Panc1 (cell line): Measurements from ENCODE around the gene STAB2. TPM values are rescaled to one million over a fixed set of nuclear protein-coding genes. Genes with fewer than 3 reads are reported as not detected.

Experiments
- ATAC-seq: fragments of 200-7000 bp; cut with Tn5 transposase; 2 replicates; pipeline ENCODE4 v1.9.1; 2020; ENCODE audit warnings: mild to moderate bottlenecking, moderate library complexity
- BruUV-seq: library from RNA; stranded (reverse); fragments of 400-500 nt; replicated peaks from 2 replicates; lab custom pipeline; 2021; lab: Mats Ljungman, UMichigan
- CTCF ChIA-PET: fragments of 300-600 bp; sonication (Branson Sonifier 250); formaldehyde crosslinking; loops from one replicate; lab custom pipeline; 2022; ENCODE audit warnings: antibody characterized with exemption; lab: Charles Lee
- POLR2A ChIA-PET: fragments of 300-600 bp; sonication (Branson Sonifier 250); formaldehyde crosslinking; loops from one replicate; lab custom pipeline; 2022; ENCODE audit warnings: antibody characterized with exemption; lab: Charles Lee
- DNase-seq: peaks from one replicate; pipeline ENCODE4 v3.0.0-alpha.2; 2010; ENCODE audit warnings: low read depth, low spot score
- H3K27ac ChIP-seq: 2 replicates; pipeline ENCODE4 v1.5.1; 2011; ENCODE audit warnings: mild to moderate bottlenecking, low read length, inconsistent platforms
- H3K27me3 ChIP-seq: fragments of 200-500 bp; sonication (Bioruptor generic); 2 replicates; pipeline ENCODE4 v1.6.0; 2014; ENCODE audit warnings: low read length, inconsistent platforms; ENCODE audit not compliant: control insufficient read depth, insufficient read depth
- H3K36me3 ChIP-seq: fragments of 200-500 bp; sonication (Bioruptor generic); 2 replicates; pipeline ENCODE4 v1.5.1; 2014; ENCODE audit warnings: inconsistent platforms, mild to moderate bottlenecking, low read length, moderate library complexity; ENCODE audit not compliant: control insufficient read depth, insufficient read depth
- H3K4me1 ChIP-seq: 2 replicates; pipeline ENCODE4 v1.5.1; 2011; ENCODE audit warnings: inconsistent platforms, mild to moderate bottlenecking, low read length, moderate library complexity; ENCODE audit not compliant: control insufficient read depth, insufficient read depth
- H3K4me3 ChIP-seq, 2 experiments: 2 replicates each; pipeline ENCODE4 v1.5.1; 2011 to 2012; ENCODE audit warnings: low read depth in 2 of 2, low read length in 2 of 2, mild to moderate bottlenecking in 2 of 2, inconsistent platforms in 1 of 2, moderate library complexity in 1 of 2
- H3K9me3 ChIP-seq: fragments of 200-500 bp; sonication (Bioruptor generic); 2 replicates; pipeline ENCODE4 v1.5.1; 2014; ENCODE audit warnings: low read depth, mild to moderate bottlenecking, inconsistent platforms, low read length, moderate library complexity; ENCODE audit not compliant: control insufficient read depth, insufficient read depth
- POLR2AphosphoS5 ChIP-seq: IDR thresholded peaks from 2 replicates; pipeline ENCODE4 v1.6.1; 2012; ENCODE audit warnings: mild to moderate bottlenecking, low read depth, low read length, moderate library complexity
- SIN3A ChIP-seq: IDR thresholded peaks from 2 replicates; pipeline ENCODE4 v1.6.1; 2012; ENCODE audit warnings: low read depth, mild to moderate bottlenecking, low read length, moderate library complexity, borderline replicate concordance; ENCODE audit not compliant: insufficient read depth
- TCF7L2 ChIP-seq: IDR thresholded peaks from 2 replicates; pipeline ENCODE4 v1.6.1; 2011; ENCODE audit warnings: mild to moderate bottlenecking, low read depth, low read length, inconsistent platforms
- in situ Hi-C: cut with HindIII; loops from 2 replicates; pipeline ENCODE4 v1.10.0; 2016; ENCODE audit warnings: low sequenced_read_pairs, low pct_unique_long_range_greater_than_20kb
- intact Hi-C: fragments of 100-400 bp; cut with micrococcal nuclease; formaldehyde crosslinking; loops from one replicate; pipeline ENCODE4 v1.10.0; 2022; ENCODE audit not compliant: unreplicated experiment
- total RNA-seq: library from RNA; stranded (reverse); gene quantifications from one replicate; pipeline ENCODE4 v1.2.1, GENCODE V29; 2021; ENCODE audit not compliant: unreplicated experiment
- TF ChIP-seq, protein P1 (sequence below): fragments of 450-650 bp; IDR thresholded peaks from 2 replicates; pipeline ENCODE4 v1.5.1; 2017; ENCODE audit warnings: mild to moderate bottlenecking
- TF ChIP-seq, protein P2 (sequence below), 2 experiments: IDR thresholded peaks; 2 replicates each; pipeline ENCODE4 v1.6.1; 2011 to 2012; ENCODE audit warnings: low read depth in 2 of 2, control low read depth in 1 of 2, low read length in 1 of 2, mild to moderate bottlenecking in 1 of 2, moderate library complexity in 1 of 2; ENCODE audit not compliant: insufficient read depth in 1 of 2

STAB2 gene
- total RNA-seq, 1 experiment from 2014 or later = not detected

DNA sequence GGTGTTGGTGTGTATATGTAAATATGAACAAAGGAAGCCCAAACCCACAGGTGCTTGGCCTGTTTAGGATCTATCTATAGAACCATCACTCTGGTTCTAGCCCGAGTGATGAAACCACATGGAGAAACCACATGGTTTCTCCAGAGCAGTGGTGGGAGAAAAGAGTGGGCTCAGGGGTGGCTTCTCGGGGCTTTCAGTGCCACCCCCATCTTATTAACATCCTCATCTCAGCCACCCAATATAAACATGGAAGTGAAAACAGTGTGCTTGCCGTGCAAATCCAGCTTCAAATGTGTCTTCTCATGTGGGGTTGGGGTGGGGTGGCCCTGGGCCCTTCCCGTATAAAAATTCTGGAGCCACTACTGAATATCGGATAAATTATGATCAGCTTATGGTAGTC, 109.0 kb downstream of the STAB2 start:
- ChIA-PET POLR2A (no interaction called here), CTCF (no interaction called here)
- TF ChIP-seq, protein P1, sequence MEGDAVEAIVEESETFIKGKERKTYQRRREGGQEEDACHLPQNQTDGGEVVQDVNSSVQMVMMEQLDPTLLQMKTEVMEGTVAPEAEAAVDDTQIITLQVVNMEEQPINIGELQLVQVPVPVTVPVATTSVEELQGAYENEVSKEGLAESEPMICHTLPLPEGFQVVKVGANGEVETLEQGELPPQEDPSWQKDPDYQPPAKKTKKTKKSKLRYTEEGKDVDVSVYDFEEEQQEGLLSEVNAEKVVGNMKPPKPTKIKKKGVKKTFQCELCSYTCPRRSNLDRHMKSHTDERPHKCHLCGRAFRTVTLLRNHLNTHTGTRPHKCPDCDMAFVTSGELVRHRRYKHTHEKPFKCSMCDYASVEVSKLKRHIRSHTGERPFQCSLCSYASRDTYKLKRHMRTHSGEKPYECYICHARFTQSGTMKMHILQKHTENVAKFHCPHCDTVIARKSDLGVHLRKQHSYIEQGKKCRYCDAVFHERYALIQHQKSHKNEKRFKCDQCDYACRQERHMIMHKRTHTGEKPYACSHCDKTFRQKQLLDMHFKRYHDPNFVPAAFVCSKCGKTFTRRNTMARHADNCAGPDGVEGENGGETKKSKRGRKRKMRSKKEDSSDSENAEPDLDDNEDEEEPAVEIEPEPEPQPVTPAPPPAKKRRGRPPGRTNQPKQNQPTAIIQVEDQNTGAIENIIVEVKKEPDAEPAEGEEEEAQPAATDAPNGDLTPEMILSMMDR = no peak
- intact Hi-C loops (no loop called here), in situ Hi-C loops (no loop called here)
- Histone ChIP-seq H3K9me3 (no peaks in the 10 kb centered on the region), H3K27ac (no peak overlapping the region), H3K4me3 (no peak overlapping the region), H3K27me3 (peaks cover 16% of the 10 kb centered on the region), H3K36me3 (no peaks in the 10 kb centered on the region), H3K4me1 (no peaks in the 10 kb centered on the region)
- BruUV-seq = no TSS peak
- ATAC-seq (no peak), DNase-seq (no peak)

DNA sequence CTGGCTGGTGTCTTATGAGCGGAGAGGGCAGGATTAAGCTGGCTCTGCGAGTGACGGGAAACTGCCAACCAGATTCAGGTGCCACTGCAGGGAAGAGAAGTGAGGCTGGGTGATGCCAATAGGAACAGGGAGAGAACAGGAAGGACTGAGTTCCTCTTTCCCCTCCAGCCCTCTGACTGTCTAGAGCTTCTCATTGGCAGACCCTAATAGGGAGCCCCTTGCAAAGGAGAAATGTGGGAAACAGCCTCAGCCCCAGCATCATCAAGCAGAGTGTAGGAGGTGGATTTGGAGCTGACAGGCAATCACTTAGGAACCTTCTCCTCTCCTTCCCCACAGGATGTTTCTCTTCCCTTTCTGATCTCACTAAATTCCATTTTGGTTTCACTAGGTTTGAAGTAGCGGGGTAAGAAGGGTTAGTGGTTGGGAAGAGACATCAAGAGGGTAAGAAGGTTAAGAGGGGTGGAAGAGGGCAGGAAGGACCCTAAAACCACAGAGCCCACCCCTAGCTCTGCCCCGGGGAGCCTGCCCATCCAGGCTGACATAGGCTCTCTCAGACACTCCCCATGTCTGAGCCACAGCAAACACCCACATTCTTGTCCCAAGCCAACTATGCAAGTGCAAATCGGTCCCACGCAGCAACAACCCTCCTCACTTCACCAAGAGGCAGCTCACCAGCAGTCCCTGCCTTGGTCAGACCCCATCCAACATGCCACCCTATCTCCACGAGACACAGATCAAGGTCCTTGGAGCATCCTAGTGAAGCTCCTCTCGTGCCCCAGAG, 111.1 kb downstream of the STAB2 start:
- no peaks in the 10 kb centered on the region for H3K36me3 ChIP-seq

More for the DNA sequence above, 111.1 kb downstream of the STAB2 start:
- TF ChIP-seq POLR2AphosphoS5 = no peak
- TF ChIP-seq TCF7L2 = no peak
- TF ChIP-seq, protein P2, sequence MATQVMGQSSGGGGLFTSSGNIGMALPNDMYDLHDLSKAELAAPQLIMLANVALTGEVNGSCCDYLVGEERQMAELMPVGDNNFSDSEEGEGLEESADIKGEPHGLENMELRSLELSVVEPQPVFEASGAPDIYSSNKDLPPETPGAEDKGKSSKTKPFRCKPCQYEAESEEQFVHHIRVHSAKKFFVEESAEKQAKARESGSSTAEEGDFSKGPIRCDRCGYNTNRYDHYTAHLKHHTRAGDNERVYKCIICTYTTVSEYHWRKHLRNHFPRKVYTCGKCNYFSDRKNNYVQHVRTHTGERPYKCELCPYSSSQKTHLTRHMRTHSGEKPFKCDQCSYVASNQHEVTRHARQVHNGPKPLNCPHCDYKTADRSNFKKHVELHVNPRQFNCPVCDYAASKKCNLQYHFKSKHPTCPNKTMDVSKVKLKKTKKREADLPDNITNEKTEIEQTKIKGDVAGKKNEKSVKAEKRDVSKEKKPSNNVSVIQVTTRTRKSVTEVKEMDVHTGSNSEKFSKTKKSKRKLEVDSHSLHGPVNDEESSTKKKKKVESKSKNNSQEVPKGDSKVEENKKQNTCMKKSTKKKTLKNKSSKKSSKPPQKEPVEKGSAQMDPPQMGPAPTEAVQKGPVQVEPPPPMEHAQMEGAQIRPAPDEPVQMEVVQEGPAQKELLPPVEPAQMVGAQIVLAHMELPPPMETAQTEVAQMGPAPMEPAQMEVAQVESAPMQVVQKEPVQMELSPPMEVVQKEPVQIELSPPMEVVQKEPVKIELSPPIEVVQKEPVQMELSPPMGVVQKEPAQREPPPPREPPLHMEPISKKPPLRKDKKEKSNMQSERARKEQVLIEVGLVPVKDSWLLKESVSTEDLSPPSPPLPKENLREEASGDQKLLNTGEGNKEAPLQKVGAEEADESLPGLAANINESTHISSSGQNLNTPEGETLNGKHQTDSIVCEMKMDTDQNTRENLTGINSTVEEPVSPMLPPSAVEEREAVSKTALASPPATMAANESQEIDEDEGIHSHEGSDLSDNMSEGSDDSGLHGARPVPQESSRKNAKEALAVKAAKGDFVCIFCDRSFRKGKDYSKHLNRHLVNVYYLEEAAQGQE (IDR thresholded peaks at IDR 0.05; ENCODE audit: insufficient read depth in 1 of 2, low read depth in 2 of 2, low read length in 1 of 2) = no peak
- TF ChIP-seq SIN3A = no peak
- TF ChIP-seq, protein P1 = no peak
- CTCF ChIA-PET = no interaction called here
- no peak overlapping the region for H3K27ac ChIP-seq
- no peaks in the 10 kb centered on the region for H3K9me3 ChIP-seq
- H3K4me1 ChIP-seq = no peaks in the 10 kb centered on the region
- BruUV-seq = no TSS peak
- in situ Hi-C loops (no loop called here), intact Hi-C loops (no loop called here)
- no peak overlapping the region for H3K4me3 ChIP-seq
- peaks cover 16% of the 10 kb centered on the region for H3K27me3 ChIP-seq
- ATAC-seq = 0 out of 2 replicates have a peak, but pooled peaks have one; percentile 21
- POLR2A ChIA-PET = no interaction called here
- no peak for DNase-seq
